IMR-90 (cell line): ENCODE measurements around the gene PCDHGA7.

Experiments used
- BHLHE40 ChIP-seq: fragments of 150-350 bp; IDR thresholded peaks from 2 replicates; pipeline ENCODE4 v1.6.1; 2016; ENCODE audit warnings: mild to moderate bottlenecking, low read depth, low read length
- CEBPB ChIP-seq: IDR thresholded peaks from 2 replicates; pipeline ENCODE4 v1.6.1; 2012; ENCODE audit warnings: low read depth, low read length, improper control_type of control experiment
- CTCF ChIP-seq: conservative IDR thresholded peaks from 2 replicates; pipeline ENCODE4 v1.5.1; 2012; ENCODE audit warnings: mild to moderate bottlenecking, low read depth, low read length, improper control_type of control experiment
- FOS ChIP-seq: fragments of 150-350 bp; IDR thresholded peaks from 2 replicates; pipeline ENCODE4 v1.6.1; 2016; ENCODE audit warnings: low read depth, low read length
- POLR2A ChIP-seq: IDR thresholded peaks from 2 replicates; pipeline ENCODE4 v1.6.1; 2012; ENCODE audit warnings: mild to moderate bottlenecking, low read depth, low read length
- RAD21 ChIP-seq: IDR thresholded peaks from 2 replicates; pipeline ENCODE4 v1.6.1; 2012; ENCODE audit warnings: low read length, improper control_type of control experiment
- RCOR1 ChIP-seq: IDR thresholded peaks from 2 replicates; pipeline ENCODE4 v1.6.1; 2012; ENCODE audit warnings: mild to moderate bottlenecking, low read length, improper control_type of control experiment; ENCODE audit not compliant: insufficient replicate concordance
- SMC3 ChIP-seq: fragments of 150-350 bp; IDR thresholded peaks from 2 replicates; pipeline ENCODE4 v1.6.1; 2016; ENCODE audit warnings: low read depth, mild to moderate bottlenecking, antibody characterized with exemption, low read length, moderate library complexity
- USF2 ChIP-seq: fragments of 150-350 bp; IDR thresholded peaks from 2 replicates; pipeline ENCODE4 v1.6.1; 2017; ENCODE audit warnings: mild to moderate bottlenecking, antibody characterized with exemption, low read length, low read depth

DNA sequence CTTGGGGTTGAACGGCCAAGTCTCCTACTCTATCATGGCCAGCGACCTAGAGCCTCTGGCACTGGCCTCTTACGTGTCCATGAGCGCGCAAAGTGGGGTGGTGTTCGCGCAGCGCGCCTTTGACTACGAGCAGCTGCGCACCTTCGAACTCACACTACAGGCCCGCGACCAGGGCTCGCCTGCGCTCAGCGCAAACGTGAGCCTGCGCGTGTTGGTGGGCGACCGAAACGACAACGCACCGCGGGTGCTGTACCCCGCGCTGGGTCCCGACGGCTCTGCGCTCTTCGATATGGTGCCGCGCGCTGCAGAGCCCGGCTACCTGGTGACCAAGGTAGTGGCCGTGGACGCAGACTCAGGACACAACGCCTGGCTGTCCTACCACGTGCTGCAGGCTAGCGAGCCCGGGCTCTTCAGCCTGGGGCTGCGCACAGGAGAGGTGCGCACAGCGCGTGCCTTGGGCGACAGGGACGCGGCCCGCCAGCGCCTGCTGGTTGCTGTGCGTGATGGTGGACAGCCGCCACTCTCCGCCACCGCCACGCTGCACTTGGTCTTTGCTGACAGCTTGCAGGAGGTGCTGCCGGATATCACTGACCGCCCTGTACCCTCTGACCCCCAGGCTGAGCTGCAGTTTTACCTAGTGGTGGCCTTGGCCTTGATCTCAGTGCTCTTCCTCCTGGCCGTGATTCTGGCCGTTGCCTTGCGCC is 17.2 kb downstream of the PCDHGA7 start:
- TF ChIP-seq RCOR1 (no peak), CTCF (no peak), BHLHE40 (no peak), SMC3 (no peak), POLR2A (no peak), FOS (no peak), RAD21 (no peak), USF2 (no peak), CEBPB (no peak)
